GM12878 (cell line): ENCODE results near the gene PHLDA2. TPM values are rescaled to one million over a fixed set of nuclear protein-coding genes. Genes with fewer than 3 reads are reported as not detected.
A peak's percentile ranks its signal among the peaks of the same experiment; 100 is the strongest.

Experiments
- ATAC-seq: fragments of 200-7000 bp; cut with Tn5 transposase; 3 replicates; pipeline ENCODE4 v1.9.1; 2020; ENCODE audit warnings: mild to moderate bottlenecking, moderate library complexity
- BruUV-seq: library from RNA; stranded (reverse); fragments of 400-500 nt; replicated peaks from 2 replicates; lab custom pipeline; 2021; lab: Mats Ljungman, UMichigan
- CTCF ChIA-PET: fragments of 300-600 bp; sonication (Branson Sonifier 250); formaldehyde crosslinking; extraction: SDS; loops from one replicate; lab custom pipeline; 2021; ENCODE audit warnings: inconsistent platforms; lab: Yijun Ruan, JAX
- POLR2A ChIA-PET: fragments of 350-600 bp; formaldehyde crosslinking; extraction: SDS; loops from one replicate; lab custom pipeline; 2021; ENCODE audit warnings: inconsistent platforms; lab: Charles Lee
- RAD21 ChIA-PET: fragments of 300-600 bp; sonication (Branson Sonifier 250); formaldehyde crosslinking; loops from one replicate; lab custom pipeline; 2023; ENCODE audit warnings: antibody characterized with exemption; ENCODE audit not compliant: unreplicated experiment; lab: Charles Lee
- SMC1A ChIA-PET: fragments of 300-600 bp; sonication (Branson Sonifier 250); formaldehyde crosslinking; loops from one replicate; lab custom pipeline; 2023; ENCODE audit not compliant: unreplicated experiment, uncharacterized antibody; lab: Charles Lee
- DNase-seq: peaks from one replicate; pipeline ENCODE4 v3.0.0-alpha.2; 2011; ENCODE audit warnings: low read depth, low spot score
- FAIRE-seq: peaks from 3 replicates; lab custom pipeline; 2011; peaks lifted over from hg19 to GRCh38; lab: Jason Lieb, UNC
- H2AFZ ChIP-seq: 2 replicates; pipeline ENCODE4 v1.6.0; 2011; ENCODE audit warnings: low read depth, low read length, control low read depth; ENCODE audit not compliant: control insufficient read depth
- H3K27ac ChIP-seq: 2 replicates; pipeline ENCODE4 v1.5.1; 2011; ENCODE audit warnings: control low read depth; ENCODE audit not compliant: control insufficient read depth, insufficient read depth
- H3K27me3 ChIP-seq, 2 experiments: replicated peaks in 1 of 2; 2 replicates each; pipeline versions ENCODE4 v1.6.0 to v1.6.1; 2011; ENCODE audit warnings: low read length in 1 of 2; ENCODE audit not compliant: control insufficient read depth in 2 of 2, insufficient read depth in 2 of 2
- H3K36me3 ChIP-seq, 2 experiments: 2 replicates each; pipeline ENCODE4 v1.5.1; 2011; ENCODE audit warnings: low read length in 1 of 2; ENCODE audit not compliant: control insufficient read depth in 2 of 2, insufficient read depth in 2 of 2
- H3K4me1 ChIP-seq: 2 replicates; pipeline ENCODE4 v1.6.1; 2011; ENCODE audit warnings: mild to moderate bottlenecking, low read length, moderate library complexity, mixed read lengths; ENCODE audit not compliant: control insufficient read depth, insufficient read depth
- H3K4me2 ChIP-seq: 2 replicates; pipeline ENCODE4 v1.6.0; 2011; ENCODE audit warnings: control low read depth; ENCODE audit not compliant: control insufficient read depth, insufficient read depth
- H3K4me3 ChIP-seq: fragments of 200-600 bp; sonication (generic); 2 replicates; pipeline ENCODE4 v1.5.1; 2016
- H3K79me2 ChIP-seq: 2 replicates; pipeline ENCODE4 v1.6.0; 2011; ENCODE audit warnings: low read length; ENCODE audit not compliant: control insufficient read depth, insufficient read depth
- H3K9ac ChIP-seq: 2 replicates; pipeline ENCODE4 v1.8.0; 2011; ENCODE audit warnings: low read length, control low read depth, mixed read lengths; ENCODE audit not compliant: control insufficient read depth, insufficient read depth
- H3K9me3 ChIP-seq: replicated peaks from 3 replicates; pipeline ENCODE4 v1.5.1; 2011; ENCODE audit warnings: mild to moderate bottlenecking, low read length; ENCODE audit not compliant: control insufficient read depth, insufficient read depth
- H4K20me1 ChIP-seq: 2 replicates; pipeline ENCODE4 v1.6.0; 2011; ENCODE audit not compliant: control insufficient read depth, insufficient read depth
- EGR1 ChIP-seq, 2 experiments: IDR thresholded peaks; 1 replicate in 1 of 2; 2 replicates in 1 of 2; pipeline ENCODE4 v1.6.1; 2011 to 2012; ENCODE audit warnings: low read depth in 2 of 2, low read length in 2 of 2, borderline replicate concordance in 1 of 2, mild to moderate bottlenecking in 1 of 2, moderate library complexity in 1 of 2
- ELK1 ChIP-seq: IDR thresholded peaks from 2 replicates; pipeline ENCODE4 v1.6.1; 2012; ENCODE audit warnings: low read depth, low read length, improper control_type of control experiment
- IKZF1 ChIP-seq: fragments of 450-650 bp; conservative IDR thresholded peaks from 2 replicates; pipeline ENCODE4 v1.6.1; 2017; ENCODE audit warnings: antibody characterized with exemption, mild to moderate bottlenecking
- IKZF2 ChIP-seq, 2 experiments: fragments of 450-650 bp; IDR thresholded peaks; 2 replicates each; pipeline ENCODE4 v1.6.1; 2017; ENCODE audit warnings: mild to moderate bottlenecking in 2 of 2, moderate library complexity in 2 of 2
- LARP7 ChIP-seq: fragments of 450-650 bp; IDR thresholded peaks from 2 replicates; pipeline ENCODE4 v1.6.1; 2017; ENCODE audit warnings: mild to moderate bottlenecking
- MTA2 ChIP-seq: fragments of 450-650 bp; IDR thresholded peaks from 2 replicates; pipeline ENCODE4 v1.6.1; 2016; ENCODE audit warnings: low read depth, mild to moderate bottlenecking, moderate library complexity
- NR2F1 ChIP-seq: fragments of 450-650 bp; conservative IDR thresholded peaks from 2 replicates; pipeline ENCODE4 v1.6.1; 2017; ENCODE audit warnings: mild to moderate bottlenecking
- POLR2A ChIP-seq: IDR thresholded peaks from 2 replicates; pipeline ENCODE4 v1.6.1; 2011; ENCODE audit warnings: low read depth, mild to moderate bottlenecking, low read length
- RB1 ChIP-seq: fragments of 450-650 bp; formaldehyde crosslinking; IDR thresholded peaks from 2 replicates; pipeline ENCODE4 v1.6.1; 2017; ENCODE audit warnings: mild to moderate bottlenecking, borderline replicate concordance
- SPI1 ChIP-seq: IDR thresholded peaks from 2 replicates; pipeline ENCODE4 v1.6.1; 2011; ENCODE audit warnings: low read depth, mild to moderate bottlenecking, low read length, moderate library complexity, borderline replicate concordance; ENCODE audit not compliant: insufficient read depth
- ZBTB11 ChIP-seq: fragments of 450-650 bp; formaldehyde crosslinking; IDR thresholded peaks from 2 replicates; pipeline ENCODE4 v1.5.0; 2022; ENCODE audit warnings: mild to moderate bottlenecking, missing genetic modification characterization
- WGBS: methylation state at CpG from one replicate; pipeline ENCODE4 v1.1.6; 2016; ENCODE audit warnings: low lambda C conversion rate; ENCODE audit not compliant: insufficient replicate concordance, insufficient coverage; ENCODE audit errors: missing lambda C conversion rate; 5-methylcytosine and 5-hydroxymethylcytosine counted together
- in situ Hi-C: fragments of 300-500 bp; cut with MboI; formaldehyde crosslinking; loops from 9 replicates; pipeline ENCODE4 v1.14.3; 2018; ENCODE audit warnings: mixed read lengths
- intact Hi-C: fragments of 100-400 bp; cut with micrococcal nuclease; formaldehyde crosslinking; loops from one replicate; pipeline ENCODE4 v1.14.2; 2022; ENCODE audit not compliant: unreplicated experiment
- polyA plus RNA-seq, 11 experiments: library from polyadenylated mRNA; depleted of rRNA in 4 of 11; unstranded in 6 of 11; stranded (reverse) in 5 of 11; fragments of >200 nt; fragmentation: Nextera tagmentation in 4 of 11; fragmentation: Illumina TruSeq in 1 of 11; extraction: Ambion mirVana in 4 of 11; extraction: Trizol in 1 of 11; gene quantifications; 1 replicate in 1 of 11; 2 replicates in 10 of 11; pipeline versions ENCODE4 v1.2.1 to v1.2.3, GENCODE V29; 2011 to 2016; ENCODE audit warnings: inconsistent platforms in 2 of 11, missing spikeins in 2 of 11, low read depth in 1 of 11
- total RNA-seq, 4 experiments: library from RNA; depleted of rRNA in 3 of 4; stranded (reverse); fragments of >200 nt in 3 of 4; fragmentation: Illumina TruSeq in 1 of 4; extraction: Trizol in 1 of 4; gene quantifications; 2 replicates each; pipeline versions ENCODE4 v1.2.1 to v1.2.3, GENCODE V29; 2013 to 2021
- TF ChIP-seq, protein P1 (sequence below): fragments of 450-650 bp; IDR thresholded peaks from 2 replicates; pipeline ENCODE4 v1.6.1; 2017; ENCODE audit warnings: mild to moderate bottlenecking, moderate library complexity

The PHLDA2 gene
- total and polyA plus RNA-seq, 10 of the 15 experiments (the other 5 are each of a cell fraction or from before 2014, with no cell fraction given), result 0.15 to 0.49 (median 0.16) TPM; not detected in 7

DNA sequence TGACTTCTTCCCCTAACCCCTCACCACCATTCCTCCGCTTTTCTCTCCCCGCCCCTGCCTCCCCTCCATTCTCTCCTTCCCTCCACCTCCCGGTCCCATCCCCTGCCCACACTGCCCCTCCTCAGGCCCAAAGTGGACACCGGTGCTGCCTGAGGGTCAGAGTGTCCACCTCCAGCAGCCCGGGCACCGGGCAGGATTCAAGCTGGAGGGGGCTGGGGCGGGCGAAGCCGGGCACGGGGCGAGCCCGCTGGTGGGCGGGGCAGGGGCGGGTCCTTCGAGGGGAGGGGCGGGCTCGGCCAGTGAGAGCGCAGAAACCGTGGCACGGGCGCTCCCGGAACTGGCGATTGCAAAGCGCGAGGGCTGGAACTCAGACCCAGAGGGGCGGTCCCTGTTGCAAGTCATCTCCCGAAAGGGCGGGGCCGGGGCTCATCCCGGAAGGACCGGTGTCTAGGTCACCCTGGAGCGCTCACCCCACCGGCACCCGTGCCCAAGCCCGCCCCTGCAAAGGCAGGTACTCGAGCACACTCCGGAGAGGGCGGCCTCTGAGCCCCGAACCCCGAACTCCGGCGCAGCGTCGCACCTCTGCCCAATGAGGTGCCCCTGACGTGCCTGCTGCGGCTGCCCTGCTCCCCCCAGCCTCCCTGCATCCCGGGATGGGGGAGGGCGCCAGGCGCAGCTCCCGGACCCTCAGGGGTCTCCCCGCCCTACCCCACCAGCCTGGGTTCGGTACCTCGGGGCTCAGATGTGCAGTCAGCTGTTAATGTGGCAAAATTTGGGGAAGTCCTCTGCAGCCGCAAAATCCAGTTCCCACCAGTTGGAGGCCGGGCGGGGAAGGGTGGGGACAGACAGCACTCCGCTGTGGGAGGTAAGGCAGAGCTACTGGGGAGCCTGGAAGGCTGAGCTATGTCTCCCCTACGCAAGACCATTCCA, 27.1 kb downstream of the PHLDA2 start:
- ChIA-PET RAD21 (interaction anchor here (0.6 to 2.2 kb wide), 4 partner anchors 9 to 88 kb away, joined by 3 to 9 read pairs (median 5); no protein-coding TSS in a partner anchor), POLR2A (interaction anchor here (0.8 to 2.1 kb wide), 3 partner anchors 10 to 203 kb away, joined by 5 to 8 read pairs (median 6); partner anchors contain the start of genes KCNQ1OT1 and PHLDA2), SMC1A (interaction anchor here (0.9 to 1.6 kb wide), 3 partner anchors 10 to 370 kb away, joined by 3 to 5 read pairs (median 3); no protein-coding TSS in a partner anchor), CTCF (interaction anchor here (0.6 to 4.4 kb wide), 5 partner anchors 10 to 189 kb away, joined by 3 to 28 read pairs (median 9); no protein-coding TSS in a partner anchor)
- in situ Hi-C loops (no loop called here), intact Hi-C loops (no loop called here)
- no TSS peak for BruUV-seq
- Histone ChIP-seq H2AFZ (peak overlapping the region; percentile 93), H3K27me3 (no peaks in the 10 kb centered on the region), H3K27ac (peak overlapping the region; percentile 63), H3K9me3 (no peaks in the 10 kb centered on the region; the same call in 2 of the 3 replicates), H3K4me2 (peak overlapping the region; percentile 88), H3K4me3 (peak overlapping the region; percentile 97), H4K20me1 (no peaks in the 10 kb centered on the region), H3K4me1 (peaks cover 18% of the 10 kb centered on the region), H3K9ac (peak overlapping the region; percentile 82), H3K36me3 (no peaks in the 10 kb centered on the region), H3K79me2 (no peaks in the 10 kb centered on the region; the same call in 1 of the 2 replicates)
- DNase-seq (peak; percentile 66), FAIRE-seq (peak; percentile 96), ATAC-seq (peak; percentile 99)
- WGBS, result 3% methylated on average over 37 of the region's 58 CpGs
- TF ChIP-seq MTA2 (no peak), POLR2A (peak; percentile 88), ZBTB11 (CRISPR knock-in tag) (no peak), NR2F1 (peak; percentile 62), IKZF2 (IDR thresholded peaks at IDR 0.05) (peak in 1 of 2 experiments; percentile 29; a peak in 1 of 4 replicates), EGR1 (IDR thresholded peaks at IDR 0.05; ENCODE audit: borderline replicate concordance in 1 of 2, low read depth in 2 of 2, low read length in 2 of 2) (0 out of 3 replicates have a peak, but pooled peaks of 1 of the 2 experiments have one; percentile 35), ELK1 (no peak), LARP7 (peak; percentile 71), IKZF1 (peak; percentile 74; the same call in 1 of the 2 replicates), SPI1 (peak; percentile 55; the same call in 1 of the 2 replicates), RB1 (peak; percentile 81)
- TF ChIP-seq, protein P1, sequence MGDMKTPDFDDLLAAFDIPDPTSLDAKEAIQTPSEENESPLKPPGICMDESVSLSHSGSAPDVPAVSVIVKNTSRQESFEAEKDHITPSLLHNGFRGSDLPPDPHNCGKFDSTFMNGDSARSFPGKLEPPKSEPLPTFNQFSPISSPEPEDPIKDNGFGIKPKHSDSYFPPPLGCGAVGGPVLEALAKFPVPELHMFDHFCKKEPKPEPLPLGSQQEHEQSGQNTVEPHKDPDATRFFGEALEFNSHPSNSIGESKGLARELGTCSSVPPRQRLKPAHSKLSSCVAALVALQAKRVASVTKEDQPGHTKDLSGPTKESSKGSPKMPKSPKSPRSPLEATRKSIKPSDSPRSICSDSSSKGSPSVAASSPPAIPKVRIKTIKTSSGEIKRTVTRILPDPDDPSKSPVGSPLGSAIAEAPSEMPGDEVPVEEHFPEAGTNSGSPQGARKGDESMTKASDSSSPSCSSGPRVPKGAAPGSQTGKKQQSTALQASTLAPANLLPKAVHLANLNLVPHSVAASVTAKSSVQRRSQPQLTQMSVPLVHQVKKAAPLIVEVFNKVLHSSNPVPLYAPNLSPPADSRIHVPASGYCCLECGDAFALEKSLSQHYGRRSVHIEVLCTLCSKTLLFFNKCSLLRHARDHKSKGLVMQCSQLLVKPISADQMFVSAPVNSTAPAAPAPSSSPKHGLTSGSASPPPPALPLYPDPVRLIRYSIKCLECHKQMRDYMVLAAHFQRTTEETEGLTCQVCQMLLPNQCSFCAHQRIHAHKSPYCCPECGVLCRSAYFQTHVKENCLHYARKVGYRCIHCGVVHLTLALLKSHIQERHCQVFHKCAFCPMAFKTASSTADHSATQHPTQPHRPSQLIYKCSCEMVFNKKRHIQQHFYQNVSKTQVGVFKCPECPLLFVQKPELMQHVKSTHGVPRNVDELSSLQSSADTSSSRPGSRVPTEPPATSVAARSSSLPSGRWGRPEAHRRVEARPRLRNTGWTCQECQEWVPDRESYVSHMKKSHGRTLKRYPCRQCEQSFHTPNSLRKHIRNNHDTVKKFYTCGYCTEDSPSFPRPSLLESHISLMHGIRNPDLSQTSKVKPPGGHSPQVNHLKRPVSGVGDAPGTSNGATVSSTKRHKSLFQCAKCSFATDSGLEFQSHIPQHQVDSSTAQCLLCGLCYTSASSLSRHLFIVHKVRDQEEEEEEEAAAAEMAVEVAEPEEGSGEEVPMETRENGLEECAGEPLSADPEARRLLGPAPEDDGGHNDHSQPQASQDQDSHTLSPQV, result no peak
